GM18873 (cell line): ENCODE measurements around the gene BCL7A.
A peak's percentile ranks its signal among the peaks of the same experiment; 100 is the strongest.
"Not testable (repeated sequence)": the region's sequence is repeated elsewhere in the genome, so short reads cannot be mapped to it uniquely, and the experiment has no call there.

Experiments
- ATAC-seq: cut with Tn5 transposase; IDR thresholded peaks from one replicate; pipeline ENCODE4 v1.9.1; 2021; ENCODE audit warnings: mild to moderate bottlenecking, moderate library complexity, moderate number of reproducible peaks; ENCODE audit not compliant: unreplicated experiment, low FRiP score

BCL7A gene

DNA sequence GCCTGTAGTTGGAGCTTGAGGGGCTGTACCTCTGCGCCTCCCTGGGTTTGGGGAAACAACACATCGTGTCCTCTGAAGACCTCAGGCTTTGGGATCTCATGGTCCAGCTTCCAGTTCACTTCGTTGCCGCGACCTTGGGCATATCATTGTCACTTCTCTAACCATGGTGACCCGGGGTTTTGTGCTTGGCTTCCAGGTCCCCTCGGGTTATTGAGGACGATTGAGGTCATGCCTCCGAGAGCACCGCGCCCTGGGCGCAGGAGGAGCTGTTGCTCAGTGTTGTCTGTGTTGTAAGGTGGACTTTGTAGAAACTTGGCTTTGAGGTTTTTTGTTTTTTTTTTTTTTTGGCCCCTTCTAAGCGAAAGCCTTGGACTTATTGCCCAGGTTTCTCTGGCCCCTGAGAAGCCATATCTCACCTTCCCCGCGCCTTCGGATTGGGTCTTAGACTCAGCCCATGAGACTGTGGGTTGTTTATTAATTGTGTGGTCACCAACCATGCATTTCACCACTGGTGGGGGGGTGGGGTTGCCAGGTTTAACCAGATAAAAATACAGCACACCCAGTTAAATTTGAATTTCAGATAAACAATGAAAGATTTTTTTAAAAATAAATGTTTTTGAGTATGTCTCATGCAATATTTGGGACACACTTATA, 2.6 kb downstream of the BCL7A start:
- no peak for ATAC-seq

GRCh38 chr12:122026706-122027333, 5.1 kb downstream of the BCL7A start:
- no peak for ATAC-seq

GRCh38 chr12:122028165-122028904, 6.7 kb downstream of the BCL7A start:
- ATAC-seq = no peak

GRCh38 chr12:122028905-122029560, 7.3 kb downstream of the BCL7A start:
- peak; percentile 44 for ATAC-seq

DNA sequence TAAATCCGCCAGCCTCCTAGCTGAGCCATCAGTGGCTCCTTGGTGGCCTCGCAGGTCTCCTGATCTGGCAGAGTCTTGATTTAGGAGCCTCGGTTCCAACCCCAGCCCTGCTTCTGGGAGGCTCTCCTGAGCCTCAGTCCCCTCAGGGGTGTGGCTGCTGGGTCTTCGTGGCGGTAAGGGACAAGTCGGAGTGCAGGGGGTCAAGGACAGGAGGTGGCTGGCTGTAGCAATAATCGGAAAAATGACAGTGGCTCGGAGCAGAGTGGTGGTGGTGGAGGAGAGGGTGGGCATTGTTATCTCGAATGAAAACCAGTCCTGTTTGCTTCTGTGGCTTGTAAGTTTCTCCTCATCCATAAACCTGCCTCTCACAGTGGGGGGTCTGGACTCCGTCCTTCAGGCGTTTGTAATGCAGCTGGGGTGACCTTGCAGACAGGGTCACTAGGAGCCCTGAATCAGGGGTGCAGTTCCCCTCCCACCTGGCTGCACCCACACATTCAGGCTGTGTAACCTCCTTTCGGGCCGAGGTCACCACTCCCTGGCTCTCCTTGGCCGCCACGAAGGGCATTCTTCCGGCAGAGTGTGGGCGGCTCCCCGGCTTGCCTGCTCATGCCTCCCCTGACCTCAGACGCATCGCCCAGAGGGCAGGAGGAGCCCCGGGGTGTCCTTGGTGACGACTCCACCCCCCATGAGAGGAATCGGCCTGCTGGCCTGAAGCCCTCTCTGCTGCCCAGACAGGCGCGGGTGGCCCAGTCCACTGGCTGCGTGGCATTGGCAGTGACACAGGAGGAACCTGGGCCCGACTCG, 8.1 kb downstream of the BCL7A start:
- no peak for ATAC-seq

DNA sequence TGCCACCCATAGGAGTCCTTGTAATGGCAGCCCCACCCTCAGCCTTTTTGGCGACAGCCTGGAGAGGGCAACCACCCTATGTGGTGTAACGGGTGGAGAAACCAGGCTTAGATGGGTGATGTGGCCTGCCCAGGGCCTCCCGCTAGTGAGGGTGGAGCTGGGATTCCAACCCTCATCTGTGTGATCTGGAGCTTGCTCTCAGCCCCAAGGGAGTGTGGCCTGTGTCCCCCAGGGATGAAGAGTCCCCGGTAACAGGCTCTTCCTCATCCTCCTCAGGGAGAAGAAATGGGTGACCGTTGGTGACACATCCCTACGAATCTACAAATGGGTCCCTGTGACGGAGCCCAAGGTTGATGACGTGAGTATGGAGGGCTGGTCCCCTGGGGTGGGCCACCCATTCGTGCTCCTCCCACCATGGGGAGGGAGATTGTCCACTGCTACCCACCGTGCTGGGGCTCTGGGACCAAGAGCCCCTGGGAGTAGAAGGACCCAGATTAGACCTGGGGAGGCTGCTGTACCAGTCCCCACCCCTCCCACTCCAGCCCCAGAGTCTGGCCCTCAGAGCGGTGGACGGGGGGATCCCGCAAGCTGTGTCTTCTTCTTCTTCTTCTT, 8.8 kb downstream of the BCL7A start:
- ATAC-seq = no peak

DNA sequence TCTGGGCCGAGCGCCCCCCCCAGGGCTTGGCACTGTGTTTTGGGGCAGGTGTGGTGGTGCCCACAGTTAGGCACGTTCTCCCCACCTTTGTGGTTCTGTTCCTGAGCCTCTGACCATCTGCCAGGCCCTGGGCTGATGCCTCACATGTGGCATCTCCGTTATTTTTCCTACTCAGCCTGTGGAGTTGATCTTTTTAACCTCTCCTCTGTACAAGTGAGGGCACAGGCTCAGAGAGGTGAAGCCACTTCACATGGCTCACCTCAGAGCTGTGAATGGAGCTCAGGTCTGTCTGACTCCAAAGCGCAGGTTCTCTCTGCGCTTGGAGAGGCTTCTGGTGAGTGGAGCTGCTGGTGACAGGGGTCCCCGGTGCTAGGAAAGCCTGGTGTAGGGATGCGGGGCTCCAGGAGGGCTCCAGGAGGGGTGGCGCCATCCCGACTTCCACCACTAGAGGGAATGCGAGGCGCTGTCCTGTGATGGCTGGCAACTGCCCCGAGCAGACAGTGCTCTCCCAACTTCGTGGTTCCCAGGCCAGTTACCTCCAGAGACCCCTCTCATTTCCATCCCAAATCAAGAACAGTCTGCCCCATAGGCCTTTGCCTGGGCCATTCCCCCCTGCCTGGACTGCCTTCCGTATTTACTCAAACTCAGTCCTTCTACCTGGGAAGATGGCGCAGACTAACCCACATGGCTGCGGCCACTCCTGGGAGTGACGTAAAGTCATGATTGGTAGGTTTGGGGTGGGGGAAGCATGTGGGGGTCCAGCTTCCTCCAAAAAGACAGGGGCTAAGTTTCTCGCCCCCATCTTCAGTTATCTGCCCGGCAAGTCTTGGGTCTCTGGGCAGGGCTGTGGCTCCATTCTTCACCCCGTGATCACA, 9.9 kb downstream of the BCL7A start:
- no peak for ATAC-seq

- ATAC-seq = no peak
Measured at GRCh38 chr12:122032580-122032979, 10.9 kb downstream of the BCL7A start.

DNA sequence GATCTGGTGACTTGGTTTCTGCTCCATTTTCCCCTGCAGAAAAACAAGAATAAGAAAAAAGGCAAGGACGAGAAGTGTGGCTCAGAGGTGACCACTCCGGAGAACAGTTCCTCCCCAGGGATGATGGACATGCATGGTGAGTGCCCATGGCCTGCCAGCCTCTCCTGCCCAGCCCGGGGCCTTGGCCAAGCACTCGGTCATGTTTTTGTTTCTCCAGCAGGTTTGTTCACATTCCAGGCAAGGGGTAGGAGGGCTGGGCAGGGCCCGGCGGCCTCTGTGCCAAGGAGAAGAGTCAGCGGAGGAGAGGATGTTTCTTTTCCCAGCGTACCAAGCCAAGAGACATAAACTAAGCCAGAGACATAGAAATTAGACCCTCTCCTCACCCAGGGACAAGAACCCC, 13.6 kb downstream of the BCL7A start:
- no peak for ATAC-seq

DNA sequence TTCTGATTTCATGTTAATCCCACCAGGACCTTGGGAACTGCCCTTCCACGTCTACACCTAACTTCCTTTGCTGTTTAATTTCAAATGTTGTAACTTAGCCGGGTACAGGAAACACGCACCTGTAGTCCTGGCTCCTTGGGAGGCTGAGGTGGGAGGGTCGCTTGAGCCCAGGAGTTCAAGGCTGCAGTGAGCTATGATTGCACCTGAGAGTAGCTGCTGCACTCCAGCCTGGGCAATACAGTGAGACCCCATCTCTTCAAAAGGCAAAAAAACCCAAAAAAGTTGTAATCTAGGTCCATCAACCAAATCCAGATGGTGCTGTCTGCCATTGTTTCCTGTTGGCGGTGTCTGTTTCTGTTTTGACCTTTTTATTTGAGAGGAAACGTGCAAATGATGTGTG, 14.5 kb downstream of the BCL7A start:
- no peak for ATAC-seq

DNA sequence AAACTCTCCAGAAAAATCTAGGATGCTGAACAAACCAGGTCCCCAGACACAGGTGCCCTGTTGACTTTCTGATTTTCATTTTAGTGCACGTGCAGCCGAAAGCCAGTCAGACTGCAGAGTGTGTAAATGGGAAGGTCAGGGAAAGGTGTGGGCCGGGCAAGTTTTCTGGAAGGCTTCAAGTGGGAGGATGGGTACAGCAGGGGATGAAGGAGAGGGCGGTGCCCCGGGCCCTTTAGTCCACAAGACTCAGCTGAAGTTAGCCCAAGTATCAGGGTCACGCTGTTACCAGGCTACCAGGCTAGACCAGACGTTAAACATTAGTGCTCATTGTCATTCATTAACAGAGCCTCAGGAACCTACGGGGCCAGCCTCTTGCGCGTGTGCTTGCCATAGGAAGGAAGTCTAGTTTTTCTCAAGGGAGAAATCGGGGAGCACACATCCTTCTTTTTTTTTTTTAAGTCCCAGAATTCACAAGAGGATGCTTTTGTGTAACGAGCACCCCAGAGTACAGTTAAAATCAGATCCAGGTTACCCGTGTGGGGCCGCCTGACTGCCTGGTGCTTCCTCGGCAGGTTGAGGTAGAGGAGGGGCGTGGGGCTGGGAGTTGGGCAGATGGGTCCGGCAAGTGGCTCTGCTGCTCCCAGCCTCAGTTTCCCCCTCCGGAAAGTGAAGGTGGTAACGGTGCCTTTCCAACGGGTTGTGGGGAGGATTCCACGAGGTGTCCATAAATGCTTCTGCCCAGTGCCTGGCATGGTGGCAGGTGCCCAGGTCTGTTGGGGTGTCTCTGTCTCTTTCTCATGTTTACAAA, 19.1 kb downstream of the BCL7A start:
- ATAC-seq = no peak

DNA sequence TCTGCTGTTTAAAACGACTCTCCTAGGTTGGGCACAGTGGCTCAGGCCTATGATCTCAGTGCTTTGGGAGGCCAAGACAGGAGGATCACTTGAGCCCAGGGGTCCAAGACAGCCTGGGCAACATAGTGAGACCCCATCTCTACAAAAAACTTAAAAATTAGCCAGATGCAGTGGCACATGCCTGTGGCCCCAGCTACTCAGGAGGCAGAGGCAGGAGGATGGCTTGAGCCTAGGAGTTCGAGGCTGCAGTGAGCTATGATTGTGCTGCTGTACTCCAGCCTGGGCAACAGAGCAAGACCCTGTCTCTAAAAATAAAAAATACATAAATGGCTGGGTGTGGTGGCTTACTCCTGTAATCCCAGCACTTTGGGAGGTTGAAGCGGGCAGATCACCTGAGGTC, 19.8 kb downstream of the BCL7A start:
- not testable (repeated sequence) for ATAC-seq

DNA sequence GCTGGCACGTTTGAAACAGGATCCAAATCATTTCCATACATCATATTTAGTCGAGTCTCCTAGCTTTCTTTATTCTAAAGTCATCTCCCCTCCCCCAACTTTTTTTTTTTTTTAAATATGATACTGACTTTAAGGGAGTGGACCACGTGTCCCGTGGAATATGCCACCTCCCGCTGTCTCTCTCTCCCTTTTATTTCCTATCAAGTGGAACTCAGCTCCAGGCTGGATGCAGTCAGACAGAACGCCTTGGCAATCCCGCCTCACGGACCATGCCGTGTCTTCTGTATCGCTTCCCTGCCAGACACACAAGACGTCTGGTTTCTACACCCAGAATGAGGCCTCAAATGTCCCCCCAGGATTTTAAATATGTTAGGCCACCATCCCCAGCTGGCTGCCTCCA, 21.2 kb downstream of the BCL7A start:
- ATAC-seq = no peak

DNA sequence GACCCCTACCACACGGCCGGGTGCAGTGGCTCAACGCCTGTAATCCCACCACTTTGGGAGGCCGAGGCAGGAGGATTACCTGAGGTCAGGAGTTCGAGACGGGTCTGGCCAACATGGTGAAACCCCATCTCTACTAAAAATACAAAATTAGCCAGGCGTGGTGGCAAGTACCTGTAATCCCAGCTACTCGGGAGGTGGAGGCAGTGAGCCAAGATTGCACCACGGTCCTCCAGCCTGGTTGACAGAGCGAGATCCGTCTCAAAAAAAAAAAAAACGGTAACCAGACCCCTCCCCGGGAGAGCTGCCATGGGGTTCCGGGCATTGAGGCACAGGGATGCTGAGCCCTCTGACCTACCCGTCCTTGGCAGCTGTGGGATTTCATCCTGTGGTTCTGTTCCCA, 21.8 kb downstream of the BCL7A start:
- no peak for ATAC-seq

GRCh38 chr12:122045262-122045661, 23.6 kb downstream of the BCL7A start:
- no peak for ATAC-seq

DNA sequence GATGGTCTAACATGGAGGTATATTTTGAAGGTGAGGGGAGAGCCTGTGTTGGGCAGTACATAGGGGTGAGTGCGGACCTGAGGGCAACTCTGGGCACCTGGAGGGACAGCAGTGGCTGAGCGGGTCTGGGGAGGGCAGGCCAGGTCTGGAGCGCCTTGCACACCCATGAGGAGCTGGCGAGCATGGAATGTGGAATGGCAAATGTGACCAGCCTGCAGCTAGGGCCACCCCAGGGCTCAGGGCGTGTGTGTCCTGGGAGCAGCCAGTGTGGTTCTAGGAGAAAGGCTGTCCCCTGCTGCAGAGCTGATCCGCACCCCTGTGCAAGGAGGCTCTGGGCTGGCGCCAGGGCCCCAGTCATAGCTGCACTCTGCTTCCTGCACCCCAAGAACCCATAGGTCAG, 24.5 kb downstream of the BCL7A start:
- ATAC-seq = no peak

DNA sequence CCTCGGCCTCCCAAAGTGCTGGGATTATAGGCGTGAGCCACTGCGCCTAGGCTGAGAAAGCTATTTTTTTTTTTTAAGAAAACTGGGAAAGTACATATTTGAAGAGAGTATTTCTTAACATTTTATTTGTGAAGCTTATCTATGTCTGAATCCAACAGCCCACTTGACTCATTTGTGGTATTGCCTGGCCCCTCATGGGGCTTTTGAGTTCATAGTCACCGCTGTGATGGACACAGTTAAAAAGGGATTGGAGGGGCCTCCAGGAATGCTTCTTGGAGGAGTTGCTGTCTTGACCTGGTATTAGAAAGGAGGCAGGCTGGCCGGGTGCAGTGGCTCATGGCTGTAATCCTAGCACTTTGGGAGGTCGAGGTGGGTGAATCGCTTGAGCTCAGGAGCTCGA, 26.5 kb downstream of the BCL7A start:
- ATAC-seq = no peak

- no peak for ATAC-seq
Measured at GRCh38 chr12:122049827-122050226, 28.1 kb downstream of the BCL7A start.
